ENCODE results near the gene CIDEC.

- TF ChIP-seq RAD21 (IDR thresholded peaks at IDR 0.05): no peak
- TF ChIP-seq CTCF (IDR thresholded peaks at IDR 0.05; ENCODE audit: low read depth, low read length, missing input control): no peak
- TF ChIP-seq EGR1 (IDR thresholded peaks at IDR 0.05; ENCODE audit: low read depth in 2 of 2): no peak
- TF ChIP-seq, protein P1, sequence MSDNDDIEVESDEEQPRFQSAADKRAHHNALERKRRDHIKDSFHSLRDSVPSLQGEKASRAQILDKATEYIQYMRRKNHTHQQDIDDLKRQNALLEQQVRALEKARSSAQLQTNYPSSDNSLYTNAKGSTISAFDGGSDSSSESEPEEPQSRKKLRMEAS (IDR thresholded peaks at IDR 0.05): no peak
Measured at GRCh38 chr3:9891072-9891622, 11.1 kb upstream of the CIDEC start.

Data from liver (tissue), 3 donors.